Neural progenitor cell (in vitro differentiated cells): Measurements from ENCODE around the gene RBM27.

Experiments used
- CTCF ChIP-seq: fragments of 200-600 bp; sonication (generic); IDR thresholded peaks from 2 replicates; pipeline ENCODE4 v1.5.1; 2017; ENCODE audit warnings: antibody characterized with exemption, mild to moderate bottlenecking
- EZH2 ChIP-seq: fragments of 200-600 bp; sonication (generic); IDR thresholded peaks from 2 replicates; pipeline ENCODE4 v1.6.1; 2017; ENCODE audit warnings: antibody characterized with exemption, mild to moderate bottlenecking, moderate library complexity

DNA sequence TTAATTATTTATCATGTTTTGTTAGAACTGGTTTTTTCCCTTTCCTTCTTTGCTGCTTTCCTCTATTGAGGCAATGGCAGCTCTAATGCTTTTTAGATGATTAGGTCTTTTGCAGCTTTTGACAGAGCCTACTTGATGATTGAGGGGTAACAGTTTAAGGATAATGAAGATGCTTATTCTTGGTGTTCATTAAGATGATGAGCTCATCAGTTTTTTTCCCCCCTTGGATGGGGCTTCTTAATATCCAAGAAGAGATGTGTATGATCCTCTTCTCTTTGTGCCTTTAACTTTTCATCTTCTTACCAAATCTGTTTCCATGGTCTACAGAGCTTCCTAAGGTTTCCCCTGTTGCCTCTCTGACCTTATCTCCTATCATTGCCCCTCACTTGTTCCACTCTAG lies 15.8 kb downstream of the RBM27 start:
- TF ChIP-seq CTCF (no peak), EZH2 (no peak)
